Cardiac fibroblast (primary cell): ENCODE results near the gene FBXO15.

ENCODE experiments used
- DNase-seq, 2 donors: peaks; one replicate each; pipeline versions ENCODE4 v3.0.0 to v3.0.0-alpha.2; 2010; ENCODE audit warnings: low read depth in 2 of 2
- H3K4me3 ChIP-seq, 2 donors: replicated peaks in 1 of 2; 1 replicate in 1 of 2; 2 replicates in 1 of 2; pipeline ENCODE4 v1.5.1; 2011; ENCODE audit warnings: low read depth in 2 of 2, low read length in 2 of 2, mild to moderate bottlenecking in 2 of 2, moderate library complexity in 1 of 2
- TF ChIP-seq, protein P1 (sequence below): IDR thresholded peaks from one replicate; pipeline ENCODE4 v1.5.1; 2011; ENCODE audit warnings: low read depth, mild to moderate bottlenecking, low read length, inconsistent platforms

FBXO15 gene

DNA sequence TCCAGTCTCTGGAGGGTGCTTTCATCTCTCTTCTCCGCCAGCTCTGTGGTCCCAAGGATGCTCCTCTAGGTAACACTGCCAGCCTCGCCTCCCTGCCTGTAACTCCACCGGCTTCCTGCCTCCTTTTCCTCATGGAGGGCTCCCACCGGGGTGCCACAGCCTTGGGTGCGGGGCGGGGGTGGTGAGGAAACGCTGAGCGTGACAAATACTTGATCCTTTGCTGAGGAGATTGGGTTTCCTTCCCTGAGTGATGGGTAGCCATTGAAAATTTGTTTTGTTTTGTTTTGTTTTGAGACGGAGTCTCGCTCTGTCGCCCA, 25.8 kb upstream of the FBXO15 start:
- no peak for DNase-seq
- no peak overlapping the region for H3K4me3 ChIP-seq
- TF ChIP-seq, protein P1, sequence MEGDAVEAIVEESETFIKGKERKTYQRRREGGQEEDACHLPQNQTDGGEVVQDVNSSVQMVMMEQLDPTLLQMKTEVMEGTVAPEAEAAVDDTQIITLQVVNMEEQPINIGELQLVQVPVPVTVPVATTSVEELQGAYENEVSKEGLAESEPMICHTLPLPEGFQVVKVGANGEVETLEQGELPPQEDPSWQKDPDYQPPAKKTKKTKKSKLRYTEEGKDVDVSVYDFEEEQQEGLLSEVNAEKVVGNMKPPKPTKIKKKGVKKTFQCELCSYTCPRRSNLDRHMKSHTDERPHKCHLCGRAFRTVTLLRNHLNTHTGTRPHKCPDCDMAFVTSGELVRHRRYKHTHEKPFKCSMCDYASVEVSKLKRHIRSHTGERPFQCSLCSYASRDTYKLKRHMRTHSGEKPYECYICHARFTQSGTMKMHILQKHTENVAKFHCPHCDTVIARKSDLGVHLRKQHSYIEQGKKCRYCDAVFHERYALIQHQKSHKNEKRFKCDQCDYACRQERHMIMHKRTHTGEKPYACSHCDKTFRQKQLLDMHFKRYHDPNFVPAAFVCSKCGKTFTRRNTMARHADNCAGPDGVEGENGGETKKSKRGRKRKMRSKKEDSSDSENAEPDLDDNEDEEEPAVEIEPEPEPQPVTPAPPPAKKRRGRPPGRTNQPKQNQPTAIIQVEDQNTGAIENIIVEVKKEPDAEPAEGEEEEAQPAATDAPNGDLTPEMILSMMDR, result no peak

DNA sequence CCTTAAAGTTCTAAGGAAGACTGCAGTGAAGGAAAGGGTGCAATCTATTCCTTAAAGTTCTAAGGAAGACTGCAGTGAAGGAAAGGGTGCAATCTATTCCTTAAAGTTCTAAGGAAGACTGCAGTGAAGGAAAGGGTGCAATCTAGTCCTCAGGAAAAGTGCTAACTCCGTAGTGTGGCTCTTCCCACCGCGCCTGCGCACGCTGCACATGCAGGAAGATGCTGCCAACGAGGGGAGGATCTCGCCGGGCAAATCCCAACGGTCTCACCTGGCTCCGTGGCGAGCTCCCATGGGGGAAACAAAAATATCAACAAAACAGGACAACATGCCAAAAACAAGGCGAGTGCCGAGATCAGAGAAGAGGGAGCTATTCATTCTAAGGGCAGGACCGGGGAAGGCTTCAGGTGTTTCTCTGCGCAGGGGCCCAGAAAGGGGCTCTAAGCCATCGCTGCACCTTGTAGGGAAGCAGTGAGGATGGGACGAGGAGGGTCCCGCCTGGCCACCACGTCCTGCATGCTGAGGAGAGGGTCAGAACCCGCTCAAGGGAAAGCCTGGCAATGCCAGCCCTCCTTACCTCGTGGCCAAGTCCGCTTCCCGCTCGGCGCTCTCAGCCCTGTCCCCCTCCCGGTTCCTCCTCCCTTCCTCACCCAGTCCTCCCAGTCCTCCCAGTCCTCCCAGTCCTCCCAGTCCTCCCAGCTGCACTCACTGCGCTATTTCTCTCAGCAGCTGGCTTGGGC, 25.2 kb upstream of the FBXO15 start:
- TF ChIP-seq, protein P1, result no peak
- no peak overlapping the region for H3K4me3 ChIP-seq
- DNase-seq, result no peak

DNA sequence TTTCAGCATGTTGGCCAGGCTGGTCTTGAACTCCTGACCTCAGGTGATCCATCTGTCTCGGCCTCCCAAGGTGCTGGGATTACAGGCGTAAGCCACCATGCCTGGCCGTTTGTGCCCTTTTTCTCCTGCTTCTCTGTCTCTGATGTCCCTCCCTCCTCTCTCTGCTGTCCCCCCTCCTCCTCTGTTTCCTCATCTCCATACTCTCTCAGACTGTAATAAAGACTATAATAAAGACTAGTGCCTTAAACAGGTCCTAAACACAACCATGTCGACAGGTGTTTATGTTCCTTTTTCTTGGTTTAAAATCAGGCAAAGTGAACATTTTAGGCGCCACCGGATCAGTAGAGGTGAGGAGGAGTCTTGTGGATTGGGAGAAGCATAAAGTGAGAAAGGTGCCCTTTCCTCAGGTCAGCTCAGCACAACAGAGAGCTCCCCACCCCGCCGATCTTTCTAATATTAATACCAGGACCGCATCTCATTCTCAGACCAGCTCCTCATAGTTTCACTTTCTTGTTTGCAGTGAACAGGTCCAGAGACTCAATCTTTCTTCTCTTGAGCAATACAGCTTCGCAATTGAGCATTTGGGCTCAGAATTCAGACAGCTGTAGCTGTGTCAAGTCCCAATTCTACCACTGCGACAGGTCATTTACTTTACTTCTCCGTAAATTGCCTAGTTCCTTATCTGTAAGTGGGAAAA, 24.4 kb upstream of the FBXO15 start:
- no peak overlapping the region for H3K4me3 ChIP-seq
- DNase-seq, result no peak
- TF ChIP-seq, protein P1, result no peak

DNA sequence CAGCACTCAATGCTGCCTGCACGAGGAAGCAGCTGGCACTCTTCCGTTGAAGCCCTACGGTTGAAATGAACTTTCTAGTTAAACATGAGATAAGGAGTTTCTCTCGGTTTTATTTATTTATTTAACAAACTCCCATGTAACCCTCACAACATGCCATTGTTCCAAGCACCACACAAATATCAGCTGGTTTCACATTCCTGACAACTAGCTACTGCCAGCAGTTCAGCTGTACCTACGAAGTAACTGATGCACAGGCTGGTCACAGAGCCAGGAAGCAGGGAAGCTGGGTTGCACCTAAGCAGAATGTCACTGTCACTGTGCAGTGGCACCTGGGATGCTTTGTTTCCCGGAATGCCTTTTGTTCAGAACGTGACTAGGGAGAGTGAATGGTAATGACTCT, 18.8 kb upstream of the FBXO15 start:
- no peak for DNase-seq
- TF ChIP-seq, protein P1, result no peak
- H3K4me3 ChIP-seq, result no peak overlapping the region

DNA sequence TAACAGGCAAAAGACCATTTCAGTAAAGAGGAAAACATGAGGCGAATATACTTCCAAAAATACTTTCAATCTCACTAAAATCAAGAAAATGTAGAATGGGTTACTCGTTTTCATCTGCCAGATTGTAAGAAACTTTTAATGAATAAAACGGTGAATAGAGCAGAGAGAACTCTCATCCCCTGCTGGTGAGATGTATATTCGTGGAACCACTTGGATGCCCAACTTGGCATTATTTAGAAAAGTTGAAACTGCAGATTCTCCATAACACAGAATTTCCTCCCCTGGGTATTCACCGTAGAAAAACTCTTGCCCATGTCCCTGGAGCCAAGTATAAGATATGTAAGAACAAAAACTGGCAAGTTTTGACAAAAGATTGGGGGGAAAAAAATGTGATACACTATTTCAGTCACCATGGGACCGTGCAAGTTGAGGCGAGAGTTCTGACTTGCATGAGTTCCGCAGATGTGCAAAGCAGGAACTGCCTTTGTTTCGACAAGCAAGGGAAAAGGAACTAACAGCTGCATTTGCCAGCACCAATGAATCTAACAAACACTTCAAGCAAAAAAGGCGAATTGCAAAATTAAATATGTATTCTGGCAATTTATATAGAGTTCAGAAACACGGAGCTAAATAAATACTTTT, 15.5 kb upstream of the FBXO15 start:
- TF ChIP-seq, protein P1, result no peak
- DNase-seq, result no peak
- no peak overlapping the region for H3K4me3 ChIP-seq

DNA sequence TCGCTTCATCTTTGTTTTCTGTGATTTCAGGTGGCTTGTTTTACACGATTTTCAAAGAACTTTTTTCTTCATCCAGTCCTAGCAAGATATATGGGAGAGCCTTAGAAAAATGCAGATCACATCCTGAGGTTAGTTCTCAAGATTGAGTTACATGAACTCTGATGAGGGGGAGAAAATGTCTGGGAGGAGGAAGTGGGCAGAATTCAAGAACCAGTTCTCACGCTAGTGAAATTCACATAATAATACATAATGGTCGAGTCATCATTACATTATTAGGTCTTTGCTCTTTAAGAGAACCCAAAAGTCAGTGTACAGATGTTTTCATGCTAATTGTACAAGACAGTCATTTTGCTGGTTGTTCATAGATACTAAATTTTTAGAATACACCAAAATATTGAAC, 7.6 kb upstream of the FBXO15 start:
- H3K4me3 ChIP-seq, result no peak overlapping the region
- no peak for DNase-seq
- TF ChIP-seq, protein P1, result no peak
